HG03378 (cell line): Measurements from ENCODE around the gene ANGPTL2.

Experiments used
- ATAC-seq: cut with Tn5 transposase; IDR thresholded peaks from one replicate; pipeline ENCODE4 v1.9.1; 2021; ENCODE audit warnings: mild to moderate bottlenecking, moderate library complexity; ENCODE audit not compliant: unreplicated experiment

Gene ANGPTL2

GRCh38 chr9:127053960-127054359 is 68.5 kb downstream of the ANGPTL2 start:
- no peak for ATAC-seq

GRCh38 chr9:127053057-127053821 is 69.2 kb downstream of the ANGPTL2 start:
- no peak for ATAC-seq

GRCh38 chr9:127051881-127052595 is 70.4 kb downstream of the ANGPTL2 start:
- ATAC-seq: no peak

GRCh38 chr9:127050591-127051001 is 71.8 kb downstream of the ANGPTL2 start:
- no peak for ATAC-seq

GRCh38 chr9:127050152-127050551 is 72.3 kb downstream of the ANGPTL2 start:
- ATAC-seq: no peak

GRCh38 chr9:127049581-127049980 is 72.9 kb downstream of the ANGPTL2 start:
- no peak for ATAC-seq

- no peak for ATAC-seq
Measured at GRCh38 chr9:127049044-127049443, 73.4 kb downstream of the ANGPTL2 start.

- no peak for ATAC-seq
Measured at GRCh38 chr9:127047971-127048370, 74.5 kb downstream of the ANGPTL2 start.

- no peak for ATAC-seq
Measured at GRCh38 chr9:127045148-127045547, 77.3 kb downstream of the ANGPTL2 start.

- ATAC-seq: no peak
Measured at GRCh38 chr9:127039492-127039891, 82.9 kb downstream of the ANGPTL2 start.

- no peak for ATAC-seq
Measured at GRCh38 chr9:127038531-127038930, 83.9 kb downstream of the ANGPTL2 start.
